Tibial nerve (tissue), 4 donors: ENCODE results near the gene PRDM10. TPM values are rescaled to one million over a fixed set of nuclear protein-coding genes. Genes with fewer than 3 reads are reported as not detected.

Source experiments
- DNase-seq, 2 donors: peaks; one replicate each; pipeline ENCODE4 v3.0.0-alpha.2; 2019; ENCODE audit warnings: low spot score in 2 of 2
- H3K27ac ChIP-seq, 4 donors: fragments of 200-600 bp; sonication (generic) in 3 of 4; one replicate each; pipeline ENCODE4 v1.5.1; 2017 to 2019; ENCODE audit warnings: mild to moderate bottlenecking in 1 of 4
- H3K27me3 ChIP-seq, 2 donors: fragments of 200-600 bp; sonication (generic) in 1 of 2; one replicate each; pipeline versions ENCODE4 v1.5.1 to v1.6.0; 2017 to 2019
- H3K36me3 ChIP-seq, 3 donors: fragments of 200-600 bp; sonication (generic); one replicate each; pipeline ENCODE4 v1.5.1; 2018 to 2019
- H3K4me1 ChIP-seq, 4 donors: fragments of 200-600 bp; sonication (generic) in 3 of 4; one replicate each; pipeline ENCODE4 v1.5.1; 2017 to 2019
- H3K4me3 ChIP-seq, 4 donors: fragments of 200-600 bp; sonication (generic) in 3 of 4; one replicate each; pipeline ENCODE4 v1.5.1; 2017 to 2019; ENCODE audit warnings: mild to moderate bottlenecking in 1 of 4, moderate library complexity in 1 of 4
- H3K9me3 ChIP-seq, 4 donors: fragments of 200-600 bp; sonication (generic) in 3 of 4; one replicate each; pipeline ENCODE4 v1.5.1; 2017 to 2019
- CTCF ChIP-seq, 5 experiments: fragments of 200-600 bp in 3 of 5; fragments of 450-650 bp in 2 of 5; sonication (generic) in 3 of 5; IDR thresholded peaks; one replicate each; pipeline ENCODE4 v1.5.1; 2016 to 2019; ENCODE audit warnings: antibody characterized with exemption in 5 of 5, mild to moderate bottlenecking in 3 of 5, moderate library complexity in 2 of 5
- EP300 ChIP-seq, 2 donors: sonication (generic); formaldehyde crosslinking; IDR thresholded peaks; one replicate each; pipeline ENCODE4 v1.6.1; 2017; ENCODE audit warnings: antibody characterized with exemption in 2 of 2, mild to moderate bottlenecking in 1 of 2
- POLR2A ChIP-seq, 2 donors: fragments of 450-650 bp; IDR thresholded peaks; one replicate each; pipeline ENCODE4 v1.6.1; 2017; ENCODE audit warnings: antibody characterized with exemption in 2 of 2, mild to moderate bottlenecking in 2 of 2, moderate library complexity in 2 of 2
- WGBS, 2 donors: methylation state at CpG; one replicate each; pipeline ENCODE4 v1.1.5; 2018; 5-methylcytosine and 5-hydroxymethylcytosine counted together
- total RNA-seq, 4 donors: library from RNA; depleted of rRNA; stranded (reverse); fragments of >200 nt; gene quantifications; one replicate each; pipeline ENCODE4 v1.1.0, GENCODE V29; 2016

PRDM10 gene
- total RNA-seq, 4 donors from 2014 or later, result 9.2 to 23.1 (median 11.0) TPM

GRCh38 chr11:129939510-129939909 is 63.1 kb downstream of the PRDM10 start:
- no peaks in the 10 kb centered on the region for H3K27me3 ChIP-seq
- no peaks in the 10 kb centered on the region for H3K9me3 ChIP-seq
- TF ChIP-seq EP300 (IDR thresholded peaks at IDR 0.05), result no peak
- no peak for TF ChIP-seq POLR2A (IDR thresholded peaks at IDR 0.05)
- no peak for TF ChIP-seq CTCF (IDR thresholded peaks at IDR 0.05)
- no peak overlapping the region for H3K27ac ChIP-seq
- 84 to 86% methylated on average over 4 of the region's 4 CpGs for WGBS, 2 donors
- H3K4me1 ChIP-seq, result no peaks in the 10 kb centered on the region
- no peak overlapping the region for H3K4me3 ChIP-seq
- H3K36me3 ChIP-seq, result peaks cover 0 to 45% (median 0%) of the 10 kb centered on the region in 3 donors
- DNase-seq, result no peak

DNA sequence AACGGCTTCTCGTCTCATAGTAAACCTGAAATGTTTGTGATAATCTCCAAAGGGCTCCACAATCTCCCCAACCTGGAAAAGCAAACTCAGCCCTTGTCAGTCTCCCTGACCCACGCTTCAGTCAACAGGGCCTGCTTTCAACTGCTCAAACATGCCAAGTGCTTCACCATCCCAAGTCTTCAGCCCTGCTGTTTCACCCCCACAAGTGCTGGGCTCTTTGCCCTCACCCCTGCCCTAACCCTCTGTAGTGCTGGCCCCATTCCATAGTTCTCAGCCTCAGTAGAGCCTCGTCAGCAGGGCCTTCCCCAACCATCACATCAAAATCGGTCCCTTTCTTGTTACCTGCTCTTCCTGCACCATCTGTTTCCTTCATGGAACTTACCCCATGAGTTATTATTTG is 63.9 kb downstream of the PRDM10 start:
- 83 to 88% methylated on average over 5 of the region's 5 CpGs for WGBS, 2 donors
- Histone ChIP-seq H3K4me1 (no peaks in the 10 kb centered on the region), H3K9me3 (no peaks in the 10 kb centered on the region), H3K36me3 (peaks cover 0 to 42% (median 0%) of the 10 kb centered on the region in 3 donors), H3K4me3 (no peak overlapping the region), H3K27me3 (no peaks in the 10 kb centered on the region), H3K27ac (no peak overlapping the region)
- DNase-seq, result no peak
- TF ChIP-seq POLR2A (IDR thresholded peaks at IDR 0.05) (no peak), CTCF (IDR thresholded peaks at IDR 0.05) (no peak), EP300 (IDR thresholded peaks at IDR 0.05) (no peak)

- TF ChIP-seq CTCF (IDR thresholded peaks at IDR 0.05) (no peak), POLR2A (IDR thresholded peaks at IDR 0.05) (no peak), EP300 (IDR thresholded peaks at IDR 0.05) (no peak)
- Histone ChIP-seq H3K4me1 (no peaks in the 10 kb centered on the region), H3K27me3 (no peaks in the 10 kb centered on the region), H3K36me3 (peaks cover 0 to 38% (median 0%) of the 10 kb centered on the region in 3 donors), H3K9me3 (no peaks in the 10 kb centered on the region), H3K27ac (no peak overlapping the region), H3K4me3 (no peak overlapping the region)
- WGBS, 2 donors, result 91 to 92% methylated on average over 4 of the region's 4 CpGs
- no peak for DNase-seq
Measured at GRCh38 chr11:129937592-129938238, 64.9 kb downstream of the PRDM10 start.

DNA sequence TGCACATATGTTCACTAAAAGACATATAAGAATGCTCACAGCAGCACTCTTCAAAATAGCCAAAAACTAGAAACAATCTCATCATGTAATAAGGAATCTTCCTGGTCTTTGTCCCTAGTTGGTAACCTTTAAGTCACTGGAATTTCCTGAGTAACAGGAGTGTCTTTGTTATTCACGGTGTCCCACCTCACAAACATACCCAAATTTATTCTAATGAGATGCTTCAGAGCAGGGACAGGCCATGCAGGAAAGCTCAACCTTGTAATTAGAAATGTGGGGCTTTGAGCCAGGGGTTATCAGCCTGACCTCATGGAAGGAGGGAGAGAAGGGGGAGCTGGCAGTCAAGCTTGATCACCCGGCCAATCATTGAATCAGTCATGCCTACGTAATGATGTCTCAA is 66.9 kb downstream of the PRDM10 start:
- no peak overlapping the region for H3K4me3 ChIP-seq
- WGBS, 2 donors, result 71 to 75% methylated on average over 3 of the region's 3 CpGs
- no peak for DNase-seq
- H3K36me3 ChIP-seq, result peaks cover 0 to 41% (median 3%) of the 10 kb centered on the region in 3 donors
- H3K9me3 ChIP-seq, result no peaks in the 10 kb centered on the region
- no peak overlapping the region for H3K27ac ChIP-seq
- no peaks in the 10 kb centered on the region for H3K4me1 ChIP-seq
- H3K27me3 ChIP-seq, result no peaks in the 10 kb centered on the region
- no peak for TF ChIP-seq EP300 (IDR thresholded peaks at IDR 0.05)
- TF ChIP-seq CTCF (IDR thresholded peaks at IDR 0.05), result no peak
- no peak for TF ChIP-seq POLR2A (IDR thresholded peaks at IDR 0.05)

GRCh38 chr11:129933891-129934290 is 68.7 kb downstream of the PRDM10 start:
- DNase-seq, result no peak
- WGBS, 2 donors, result 93 to 95% methylated on average over 9 of the region's 9 CpGs
- Histone ChIP-seq H3K27ac (no peak overlapping the region), H3K9me3 (no peaks in the 10 kb centered on the region), H3K36me3 (peaks cover 0 to 59% (median 3%) of the 10 kb centered on the region in 3 donors), H3K4me3 (no peak overlapping the region), H3K4me1 (no peaks in the 10 kb centered on the region), H3K27me3 (no peaks in the 10 kb centered on the region)
- TF ChIP-seq EP300 (IDR thresholded peaks at IDR 0.05) (no peak), CTCF (IDR thresholded peaks at IDR 0.05) (no peak), POLR2A (IDR thresholded peaks at IDR 0.05) (no peak)
